Osteoblast (primary cell): Measurements from ENCODE around the gene LRBA. TPM values are rescaled to one million over a fixed set of nuclear protein-coding genes. Genes with fewer than 3 reads are reported as not detected.
A peak's percentile ranks its signal among the peaks of the same experiment; 100 is the strongest.

Experiments used
- DNase-seq: peaks from one replicate; pipeline ENCODE4 v3.0.0; 2011; ENCODE audit warnings: low spot score, mixed read lengths; ENCODE audit not compliant: insufficient read length; ENCODE audit errors: missing footprints
- H2AFZ ChIP-seq: 2 replicates; pipeline ENCODE4 v1.6.0; 2011; ENCODE audit warnings: mild to moderate bottlenecking, low read length
- H3K27ac ChIP-seq: 2 replicates; pipeline ENCODE4 v1.5.1; 2011; ENCODE audit warnings: mild to moderate bottlenecking, low read depth, low read length, moderate library complexity
- H3K27me3 ChIP-seq: 2 replicates; pipeline ENCODE4 v1.6.0; 2012; ENCODE audit warnings: mild to moderate bottlenecking, control low read depth, inconsistent platforms, low read length, moderate library complexity; ENCODE audit not compliant: insufficient read depth
- H3K36me3 ChIP-seq: 2 replicates; pipeline ENCODE4 v1.5.1; 2011; ENCODE audit warnings: mild to moderate bottlenecking, low read length, control low read depth, moderate library complexity; ENCODE audit not compliant: insufficient read depth
- H3K4me1 ChIP-seq: 2 replicates; pipeline ENCODE4 v1.5.1; 2011; ENCODE audit warnings: mild to moderate bottlenecking, low read length, control low read depth, moderate library complexity; ENCODE audit not compliant: insufficient read depth
- H3K4me2 ChIP-seq: 2 replicates; pipeline ENCODE4 v1.6.0; 2011; ENCODE audit warnings: mild to moderate bottlenecking, low read length; ENCODE audit not compliant: insufficient read depth
- H3K4me3 ChIP-seq: fragments of 200-600 bp; sonication (generic); 3 replicates; pipeline ENCODE4 v1.5.1; 2012; ENCODE audit warnings: mild to moderate bottlenecking, low read length, inconsistent platforms; ENCODE audit not compliant: insufficient read depth
- H3K79me2 ChIP-seq: 2 replicates; pipeline ENCODE4 v1.6.0; 2012; ENCODE audit warnings: mild to moderate bottlenecking, low read length, control low read depth, inconsistent platforms; ENCODE audit not compliant: insufficient read depth
- H3K9me3 ChIP-seq: 2 replicates; pipeline ENCODE4 v1.5.1; 2011; ENCODE audit warnings: low read depth, low read length, control low read depth
- H4K20me1 ChIP-seq: 2 replicates; pipeline ENCODE4 v1.6.0; 2012; ENCODE audit warnings: mild to moderate bottlenecking, low read length, control low read depth; ENCODE audit not compliant: insufficient read depth
- CTCF ChIP-seq: IDR thresholded peaks from 2 replicates; pipeline ENCODE4 v1.5.1; 2011; ENCODE audit warnings: mild to moderate bottlenecking, low read depth, low read length, moderate library complexity; ENCODE audit errors: extremely low read depth
- total RNA-seq: library from RNA; depleted of rRNA; stranded (reverse); fragments of >200 nt; gene quantifications from 2 replicates; pipeline ENCODE4 v1.2.3, GENCODE V29; 2012

The LRBA gene
- total RNA-seq, 1 donor = 67.3 TPM

GRCh38 chr4:150235808-150236271 lies 779.2 kb downstream of the LRBA start:
- Histone ChIP-seq H2AFZ (no peak overlapping the region), H3K9me3 (no peaks in the 10 kb centered on the region), H3K27ac (peak overlapping the region; percentile 96), H3K4me3 (peak overlapping the region; percentile 6), H3K4me2 (peak overlapping the region; percentile 67), H3K4me1 (peaks cover 52% of the 10 kb centered on the region), H3K79me2 (no peaks in the 10 kb centered on the region), H3K36me3 (peaks cover 22% of the 10 kb centered on the region), H3K27me3 (no peaks in the 10 kb centered on the region), H4K20me1 (no peaks in the 10 kb centered on the region)
- TF ChIP-seq CTCF = no peak
- DNase-seq = peak; percentile 69

- Histone ChIP-seq H3K27me3 (no peaks in the 10 kb centered on the region), H3K4me2 (peak overlapping the region; percentile 67), H4K20me1 (no peaks in the 10 kb centered on the region), H3K4me1 (peaks cover 57% of the 10 kb centered on the region), H3K36me3 (peaks cover 22% of the 10 kb centered on the region), H3K27ac (peak overlapping the region; percentile 96), H3K79me2 (no peaks in the 10 kb centered on the region), H3K9me3 (no peaks in the 10 kb centered on the region), H2AFZ (peak overlapping the region; percentile 4), H3K4me3 (no peak overlapping the region)
- no peak for DNase-seq
- no peak for TF ChIP-seq CTCF
Measured at GRCh38 chr4:150235317-150235716, 779.8 kb downstream of the LRBA start.

- H3K4me1 ChIP-seq = peaks cover 68% of the 10 kb centered on the region
- no peak for DNase-seq
Measured at GRCh38 chr4:150234246-150234645, 780.8 kb downstream of the LRBA start.

GRCh38 chr4:150232029-150232428 lies 783.1 kb downstream of the LRBA start:
- H3K4me2 ChIP-seq = no peak overlapping the region
- H3K4me3 ChIP-seq = no peak overlapping the region
- no peaks in the 10 kb centered on the region for H4K20me1 ChIP-seq
- no peaks in the 10 kb centered on the region for H3K9me3 ChIP-seq
- H3K27ac ChIP-seq = peak overlapping the region; percentile 27
- H3K4me1 ChIP-seq = peaks cover 56% of the 10 kb centered on the region
- H3K27me3 ChIP-seq = no peaks in the 10 kb centered on the region
- H3K36me3 ChIP-seq = peaks cover 22% of the 10 kb centered on the region
- DNase-seq = no peak
- TF ChIP-seq CTCF = no peak
- no peaks in the 10 kb centered on the region for H3K79me2 ChIP-seq
- no peak overlapping the region for H2AFZ ChIP-seq

More at GRCh38 chr4:150234246-150234645, 780.8 kb downstream of the LRBA start:
- Histone ChIP-seq H3K79me2 (no peaks in the 10 kb centered on the region), H3K4me2 (no peak overlapping the region), H3K4me3 (no peak overlapping the region), H3K27me3 (no peaks in the 10 kb centered on the region), H4K20me1 (no peaks in the 10 kb centered on the region), H3K36me3 (peaks cover 22% of the 10 kb centered on the region), H3K9me3 (no peaks in the 10 kb centered on the region), H2AFZ (no peak overlapping the region), H3K27ac (no peak overlapping the region)
- TF ChIP-seq CTCF = no peak
